ENCODE results near the gene ZNF318.
A peak's percentile ranks its signal among the peaks of the same experiment; 100 is the strongest.
"Not testable (repeated sequence)": the region's sequence is repeated elsewhere in the genome, so short reads cannot be mapped to it uniquely, and the experiment has no call there.

Gene ZNF318

GRCh38 chr6:43369174-43370002, at the start of gene ZNF318:
TSS of gene ZNF318 (minus strand) at chr6:43369647. CDS start at chr6:43369365, 282 bp downstream.
- H3K9me2 ChIP-seq (replicated peaks; ENCODE audit: control insufficient read depth, low read length): no peaks in the 10 kb centered on the region
- no peaks in the 10 kb centered on the region for H3K27me3 ChIP-seq (ENCODE audit: control insufficient read depth, low read length)
- H3K79me2 ChIP-seq (ENCODE audit: control insufficient read depth, low read length): peaks cover 54% of the 10 kb centered on the region
- H3K9me3 ChIP-seq (ENCODE audit: control insufficient read depth, insufficient read depth, low read length): no peaks in the 10 kb centered on the region
- H3K36me3 ChIP-seq (ENCODE audit: control insufficient read depth, low read length): peaks cover 45% of the 10 kb centered on the region
- peaks cover 79% of the 10 kb centered on the region for H3K4me1 ChIP-seq (ENCODE audit: control insufficient read depth, low read length)
- 0 out of 2 replicates have a peak, but pooled peaks cover 11% of the 10 kb centered on the region for H4K20me1 ChIP-seq (ENCODE audit: control insufficient read depth, insufficient read depth, low read depth, low read length)
- peak within 1 kb of the TSS; percentile 96 for H3K4me3 ChIP-seq (ENCODE audit: low read length)
- TF ChIP-seq EZH2phosphoT487 (IDR thresholded peaks at IDR 0.05; ENCODE audit: borderline replicate concordance, low read length): no peak
- TF ChIP-seq CTCF (IDR thresholded peaks at IDR 0.05; ENCODE audit: low read depth, low read length, poor library complexity, severe bottlenecking): no peak
- peaks cover 37% of the 10 kb centered on the region for H3F3A ChIP-seq (ENCODE audit: control insufficient read depth, insufficient read depth)
- H3K27ac ChIP-seq (ENCODE audit: low read depth, low read length): peak within 1 kb of the TSS; percentile 99
- H3K4me2 ChIP-seq (ENCODE audit: low read length): peak within 1 kb of the TSS; percentile 85

- H3K27ac ChIP-seq (ENCODE audit: low read depth, low read length): no peak overlapping the region
- no peaks in the 10 kb centered on the region for H3K9me2 ChIP-seq (replicated peaks; ENCODE audit: control insufficient read depth, low read length)
- no peaks in the 10 kb centered on the region for H3F3A ChIP-seq (ENCODE audit: control insufficient read depth, insufficient read depth)
- peaks cover 4% of the 10 kb centered on the region for H3K27me3 ChIP-seq (ENCODE audit: control insufficient read depth, low read length)
- peaks cover 13% of the 10 kb centered on the region for H3K9me3 ChIP-seq (ENCODE audit: control insufficient read depth, insufficient read depth, low read length)
- H4K20me1 ChIP-seq (ENCODE audit: control insufficient read depth, insufficient read depth, low read depth, low read length): no peaks in the 10 kb centered on the region
- no peaks in the 10 kb centered on the region for H3K36me3 ChIP-seq (ENCODE audit: control insufficient read depth, low read length)
- H3K4me2 ChIP-seq (ENCODE audit: low read length): no peak overlapping the region
- TF ChIP-seq EZH2phosphoT487 (IDR thresholded peaks at IDR 0.05; ENCODE audit: borderline replicate concordance, low read length): no peak
- no peak for TF ChIP-seq CTCF (IDR thresholded peaks at IDR 0.05; ENCODE audit: low read depth, low read length, poor library complexity, severe bottlenecking)
- no peak overlapping the region for H3K4me3 ChIP-seq (ENCODE audit: low read length)
- H3K79me2 ChIP-seq (ENCODE audit: control insufficient read depth, low read length): no peaks in the 10 kb centered on the region
- no peaks in the 10 kb centered on the region for H3K4me1 ChIP-seq (ENCODE audit: control insufficient read depth, low read length)
Observed at GRCh38 chr6:43416935-43417334, 47.5 kb upstream of the ZNF318 start.

GRCh38 chr6:43415275-43415674, 45.8 kb upstream of the ZNF318 start:
- not testable (repeated sequence) for H3F3A ChIP-seq (ENCODE audit: control insufficient read depth, insufficient read depth); H3K9me2 ChIP-seq (replicated peaks; ENCODE audit: control insufficient read depth, low read length); H3K4me2 ChIP-seq (ENCODE audit: low read length); H4K20me1 ChIP-seq (ENCODE audit: control insufficient read depth, insufficient read depth, low read depth, low read length); H3K36me3 ChIP-seq (ENCODE audit: control insufficient read depth, low read length); H3K27me3 ChIP-seq (ENCODE audit: control insufficient read depth, low read length); H3K4me1 ChIP-seq (ENCODE audit: control insufficient read depth, low read length); H3K79me2 ChIP-seq (ENCODE audit: control insufficient read depth, low read length); H3K27ac ChIP-seq (ENCODE audit: low read depth, low read length); H3K4me3 ChIP-seq (ENCODE audit: low read length)
- H3K9me3 ChIP-seq (ENCODE audit: control insufficient read depth, insufficient read depth, low read length): peaks cover 13% of the 10 kb centered on the region

GRCh38 chr6:43413002-43413401, 43.6 kb upstream of the ZNF318 start:
- Histone ChIP-seq H3K4me3 (ENCODE audit: low read length) (no peak overlapping the region), H3F3A (ENCODE audit: control insufficient read depth, insufficient read depth) (peaks cover 4% of the 10 kb centered on the region; the same call in 1 of the 2 replicates), H3K4me2 (ENCODE audit: low read length) (no peak overlapping the region), H3K4me1 (ENCODE audit: control insufficient read depth, low read length) (no peaks in the 10 kb centered on the region), H3K79me2 (ENCODE audit: control insufficient read depth, low read length) (no peaks in the 10 kb centered on the region), H3K36me3 (ENCODE audit: control insufficient read depth, low read length) (peaks cover 18% of the 10 kb centered on the region), H3K9me2 (replicated peaks; ENCODE audit: control insufficient read depth, low read length) (no peaks in the 10 kb centered on the region), H4K20me1 (ENCODE audit: control insufficient read depth, insufficient read depth, low read depth, low read length) (no peaks in the 10 kb centered on the region), H3K9me3 (ENCODE audit: control insufficient read depth, insufficient read depth, low read length) (peaks cover 13% of the 10 kb centered on the region), H3K27ac (ENCODE audit: low read depth, low read length) (no peak overlapping the region), H3K27me3 (ENCODE audit: control insufficient read depth, low read length) (peaks cover 4% of the 10 kb centered on the region)
- TF ChIP-seq CTCF (IDR thresholded peaks at IDR 0.05; ENCODE audit: low read depth, low read length, poor library complexity, severe bottlenecking) (no peak), EZH2phosphoT487 (IDR thresholded peaks at IDR 0.05; ENCODE audit: borderline replicate concordance, low read length) (no peak)
